ENCODE data around the gene PHLDA1. TPM values are rescaled to one million over a fixed set of nuclear protein-coding genes. Genes with fewer than 3 reads are reported as not detected.

Gene PHLDA1
- total and polyA plus RNA-seq, 9 of the 15 experiments (the other 6 are each of a cell fraction or from before 2014, with no cell fraction given): 0.15 to 2.9 (median 0.54) TPM

GRCh38 chr12:76012644-76013043 is 18.9 kb downstream of the PHLDA1 start:
- Histone ChIP-seq H3K36me3 (ENCODE audit: control insufficient read depth, insufficient read depth, low read length) (no peaks in the 10 kb centered on the region), H3K79me2 (ENCODE audit: control insufficient read depth, insufficient read depth, low read length) (no peaks in the 10 kb centered on the region), H3K9me1 (ENCODE audit: control insufficient read depth, insufficient read depth, low read length) (no peaks in the 10 kb centered on the region), H4K20me1 (replicated peaks; ENCODE audit: control insufficient read depth, insufficient read depth, low read length) (no peaks in the 10 kb centered on the region; the same call in 1 of the 2 replicates), H2AFZ (ENCODE audit: low read depth, low read length) (no peak overlapping the region), H3K4me3 (no peak overlapping the region), H3K4me1 (replicated peaks in 1 of 2; ENCODE audit: control insufficient read depth in 2 of 2, insufficient read depth in 2 of 2, low read length in 2 of 2) (no peaks in the 10 kb centered on the region), H3K27ac (ENCODE audit: extremely low read depth, low read depth, low read length) (no peak overlapping the region), H3K4me2 (ENCODE audit: insufficient read depth, low read length) (no peak overlapping the region), H3K9me3 (replicated peaks; ENCODE audit: control insufficient read depth, insufficient read depth, low read depth, low read length) (no peaks in the 10 kb centered on the region), H3K9ac (ENCODE audit: insufficient read depth in 1 of 2, low read depth in 2 of 2, low read length in 2 of 2) (0 out of 4 replicates have a peak overlapping the region, but pooled peaks of 1 of the 2 experiments have one; percentile 1), H3K27me3 (ENCODE audit: control insufficient read depth in 2 of 2, insufficient read depth in 2 of 2, low read length in 2 of 2) (peaks cover 2 to 27% of the 10 kb centered on the region in 2 experiments; a peak in 3 of 5 replicates)
- intact Hi-C loops (cut with micrococcal nuclease) (no loop called here), in situ Hi-C loops (cut with MboI) (no loop called here)
- CTCF ChIA-PET (ENCODE audit: low intra/inter-chr PET ratio): no interaction called here
- TF ChIP-seq SMARCB1 (IDR thresholded peaks at IDR 0.05; ENCODE audit: insufficient read length, low read depth): no peak
- TF ChIP-seq ZNF133 (CRISPR knock-in tag; IDR thresholded peaks at IDR 0.05): no peak
- TF ChIP-seq HNRNPUL1 (IDR thresholded peaks at IDR 0.05; ENCODE audit: low read length): no peak
- TF ChIP-seq LEF1 (IDR thresholded peaks at IDR 0.05): no peak
- TF ChIP-seq ZNF696 (CRISPR knock-in tag; conservative IDR thresholded peaks at IDR 0.05): no peak
- TF ChIP-seq MAFK (IDR thresholded peaks at IDR 0.05; ENCODE audit: low read length): no peak
- TF ChIP-seq ZNF232 (CRISPR knock-in tag; IDR thresholded peaks at IDR 0.05): no peak
- TF ChIP-seq, protein P1, sequence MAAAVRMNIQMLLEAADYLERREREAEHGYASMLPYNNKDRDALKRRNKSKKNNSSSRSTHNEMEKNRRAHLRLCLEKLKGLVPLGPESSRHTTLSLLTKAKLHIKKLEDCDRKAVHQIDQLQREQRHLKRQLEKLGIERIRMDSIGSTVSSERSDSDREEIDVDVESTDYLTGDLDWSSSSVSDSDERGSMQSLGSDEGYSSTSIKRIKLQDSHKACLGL (CRISPR knock-in tag; IDR thresholded peaks at IDR 0.05; ENCODE audit: borderline replicate concordance, poor library complexity, severe bottlenecking): no peak
- TF ChIP-seq, protein P2, sequence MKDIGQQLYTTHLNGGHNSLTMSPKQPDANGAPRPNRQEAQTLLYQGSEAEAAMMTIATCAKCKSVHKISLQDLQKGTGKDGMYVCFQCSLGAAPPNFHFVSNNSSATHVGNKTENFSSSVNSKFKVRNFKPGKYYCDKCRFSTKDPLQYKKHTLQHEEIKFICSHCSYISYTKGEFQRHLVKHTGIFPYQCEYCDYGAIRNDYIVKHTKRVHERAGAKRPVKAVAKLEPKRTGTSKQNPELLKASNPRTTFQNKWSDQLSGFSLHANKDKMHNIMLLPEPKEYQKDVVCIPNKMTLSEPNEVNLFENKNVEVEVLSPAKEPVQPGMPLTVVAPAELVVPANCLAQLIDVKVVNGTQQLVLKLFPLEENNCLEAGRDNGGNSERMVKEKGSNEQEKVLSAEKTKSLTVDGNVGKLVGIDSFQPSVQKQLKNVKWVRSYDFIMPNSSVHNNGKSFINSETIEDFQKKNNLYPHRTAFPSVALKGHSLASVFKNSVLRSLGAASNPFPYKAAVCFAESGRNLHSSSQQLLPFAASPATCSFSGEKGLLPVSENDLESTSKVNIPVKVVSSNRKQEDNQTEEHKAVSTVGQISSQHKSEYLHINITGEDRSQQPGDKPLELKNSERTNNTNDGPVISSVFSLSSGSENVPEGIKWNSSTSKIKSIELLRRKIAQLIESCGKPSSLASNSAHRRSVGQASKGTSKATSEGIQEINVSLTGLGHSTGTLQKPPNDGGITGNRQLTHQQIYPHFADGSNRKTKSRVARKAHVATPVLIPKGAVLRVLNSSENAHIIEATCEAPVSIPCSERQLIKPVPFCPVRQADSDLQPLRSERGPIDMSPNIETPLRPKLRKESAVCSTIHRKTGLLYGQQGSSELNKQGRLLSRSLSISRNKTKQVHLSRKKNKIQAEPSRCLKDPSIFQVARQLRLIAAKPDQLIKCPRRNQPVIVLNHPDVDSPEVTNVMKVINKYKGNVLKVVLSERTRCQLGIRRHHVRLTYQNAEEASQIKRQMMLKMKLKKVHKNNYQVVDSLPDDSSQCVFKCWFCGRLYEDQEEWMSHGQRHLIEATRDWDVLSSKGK (CRISPR knock-in tag; IDR thresholded peaks at IDR 0.05): no peak
- no peak for TF ChIP-seq DLX4 (CRISPR knock-in tag; IDR thresholded peaks at IDR 0.05)
- TF ChIP-seq CHAMP1 (IDR thresholded peaks at IDR 0.05): no peak
- TF ChIP-seq ATF3 (IDR thresholded peaks at IDR 0.05): no peak
- TF ChIP-seq ATF3 (CRISPR knock-in tag; conservative IDR thresholded peaks at IDR 0.05): no peak
- no peak for TF ChIP-seq TBP (optimal IDR thresholded peaks at IDR 0.05; ENCODE audit: low read depth, low read length)
- no peak for TF ChIP-seq PRMT5 (CRISPR knock-in tag; IDR thresholded peaks at IDR 0.05)
- WGBS (ENCODE audit: insufficient coverage, low coverage, missing lambda C conversion rate): 12% methylated on average over 4 of the region's 4 CpGs
- FAIRE-seq (no peak), ATAC-seq (no peak), DNase-seq (ENCODE audit: extremely low read depth in 1 of 4, low spot score in 3 of 4) (no peak)
- no TSS peak for BruUV-seq (replicated peaks)
- POLR2A ChIA-PET: interaction anchor here (0.5 to 0.6 kb wide), 2 partner anchors 98 to 483 kb away, joined by 3 read pairs; no protein-coding TSS in a partner anchor

Data from K562 (cell line).